ENCODE results near the gene DPP3.
A peak's percentile ranks its signal among the peaks of the same experiment; 100 is the strongest.

DPP3 gene

GRCh38 chr11:66465373-66466224 lies 14.6 kb upstream of the DPP3 start:
- no peak for DNase-seq

- peak; percentile 92 for DNase-seq
Measured at GRCh38 chr11:66466225-66467033, 13.8 kb upstream of the DPP3 start, which contains the start of gene PELI3. PELI3 (plus strand) TSS chr11:66466905; CDS start chr11:66468129, 1,224 bp downstream.

- DNase-seq, result peak; percentile 59
Measured at GRCh38 chr11:66467034-66467659, 13.1 kb upstream of the DPP3 start.

GRCh38 chr11:66467756-66468155 lies 12.5 kb upstream of the DPP3 start:
- DNase-seq, result peak; percentile 29

- no peak for DNase-seq
Measured at GRCh38 chr11:66468691-66469090, 11.5 kb upstream of the DPP3 start.

GRCh38 chr11:66469441-66469840 lies 10.8 kb upstream of the DPP3 start:
- no peak for DNase-seq

- no peak for DNase-seq
Measured at GRCh38 chr11:66470015-66470414, 10.2 kb upstream of the DPP3 start.

GRCh38 chr11:66471142-66471541 lies 9.1 kb upstream of the DPP3 start:
- DNase-seq, result no peak

GRCh38 chr11:66472054-66472453 lies 8.2 kb upstream of the DPP3 start:
- no peak for DNase-seq

GRCh38 chr11:66473167-66473566 lies 7.1 kb upstream of the DPP3 start:
- DNase-seq, result no peak

GRCh38 chr11:66473608-66474515 lies 6.4 kb upstream of the DPP3 start:
- no peak for DNase-seq

- DNase-seq, result no peak
Measured at GRCh38 chr11:66475349-66476172, 4.7 kb upstream of the DPP3 start.

- DNase-seq, result no peak
Measured at GRCh38 chr11:66476173-66476840, 3.9 kb upstream of the DPP3 start.

- DNase-seq, result no peak
Measured at GRCh38 chr11:66476841-66477251, 3.4 kb upstream of the DPP3 start.

GRCh38 chr11:66477263-66478201 lies 2.7 kb upstream of the DPP3 start:
- no peak for DNase-seq

GRCh38 chr11:66478729-66479393 lies 1.4 kb upstream of the DPP3 start:
- DNase-seq, result peak; percentile 28

- peak; percentile 32 for DNase-seq
Measured at GRCh38 chr11:66479394-66480116, 679 bp upstream of the DPP3 start.

GRCh38 chr11:66484806-66485380 lies 4.7 kb downstream of the DPP3 start:
- DNase-seq, result no peak

Data from NCI-H1092 treated with DMSO at 0.1 percent for 48 hours (cell line).